HG03280 (cell line): ENCODE results near the gene ATP8B3.

Source experiments
- ATAC-seq: cut with Tn5 transposase; IDR thresholded peaks from one replicate; pipeline ENCODE4 v1.9.1; 2021; ENCODE audit warnings: mild to moderate bottlenecking, moderate library complexity; ENCODE audit not compliant: unreplicated experiment

The ATP8B3 gene

GRCh38 chr19:1817553-1818179 lies 5.6 kb upstream of the ATP8B3 start:
- ATAC-seq: no peak

GRCh38 chr19:1816530-1817298 lies 4.6 kb upstream of the ATP8B3 start:
- no peak for ATAC-seq

GRCh38 chr19:1815605-1816529 lies 3.8 kb upstream of the ATP8B3 start:
- no peak for ATAC-seq

- no peak for ATAC-seq
Observed at GRCh38 chr19:1814833-1815604, 2.9 kb upstream of the ATP8B3 start.

- no peak for ATAC-seq
Observed at GRCh38 chr19:1814391-1814790, 2.3 kb upstream of the ATP8B3 start.

- no peak for ATAC-seq
Observed at GRCh38 chr19:1813192-1814182, 1.4 kb upstream of the ATP8B3 start.

- ATAC-seq: peak; percentile 75
Observed at GRCh38 chr19:1812426-1813191, 533 bp upstream of the ATP8B3 start.

- no peak for ATAC-seq
Observed at GRCh38 chr19:1811472-1811894, 593 bp downstream of the ATP8B3 start.

GRCh38 chr19:1810439-1811160 lies 1.5 kb downstream of the ATP8B3 start:
- ATAC-seq: no peak

GRCh38 chr19:1809678-1810077 lies 2.4 kb downstream of the ATP8B3 start:
- ATAC-seq: no peak

- ATAC-seq: no peak
Observed at GRCh38 chr19:1808395-1808731, 3.7 kb downstream of the ATP8B3 start.

- no peak for ATAC-seq
Observed at GRCh38 chr19:1807695-1808394, 4.2 kb downstream of the ATP8B3 start.

- ATAC-seq: no peak
Observed at GRCh38 chr19:1807030-1807694, 4.9 kb downstream of the ATP8B3 start.

GRCh38 chr19:1806184-1807029 lies 5.7 kb downstream of the ATP8B3 start:
- ATAC-seq: no peak

- no peak for ATAC-seq
Observed at GRCh38 chr19:1805401-1806183, 6.5 kb downstream of the ATP8B3 start.
